Smooth muscle cell (in vitro differentiated cells): Measurements from ENCODE around the gene FCER1G. TPM values are rescaled to one million over a fixed set of nuclear protein-coding genes. Genes with fewer than 3 reads are reported as not detected.

Source experiments
- DNase-seq: peaks from one replicate; lab custom pipeline; 2025; ENCODE audit not compliant: unreplicated experiment; lab: John Stamatoyannopoulos, UW
- H2AFZ ChIP-seq: fragments of 200-600 bp; sonication (generic); 2 replicates; pipeline ENCODE4 v1.6.0; 2016; ENCODE audit warnings: antibody characterized with exemption, low read depth, mild to moderate bottlenecking
- H3F3A ChIP-seq: fragments of 200-600 bp; sonication (generic); 2 replicates; pipeline ENCODE4 v1.6.0; 2017; ENCODE audit warnings: antibody characterized with exemption, low read depth
- H3K27ac ChIP-seq: fragments of 200-600 bp; sonication (generic); 2 replicates; pipeline ENCODE4 v1.5.1; 2016; ENCODE audit warnings: low read depth, mild to moderate bottlenecking
- H3K27me3 ChIP-seq: fragments of 200-600 bp; sonication (generic); 2 replicates; pipeline ENCODE4 v1.6.1; 2016; ENCODE audit warnings: low read depth, mild to moderate bottlenecking
- H3K36me3 ChIP-seq: fragments of 200-600 bp; sonication (generic); 2 replicates; pipeline ENCODE4 v1.5.1; 2016; ENCODE audit warnings: low read depth
- H3K4me1 ChIP-seq: fragments of 200-600 bp; sonication (generic); 2 replicates; pipeline ENCODE4 v1.5.1; 2016; ENCODE audit warnings: low read depth
- H3K4me2 ChIP-seq: fragments of 200-600 bp; sonication (generic); 2 replicates; pipeline ENCODE4 v1.6.0; 2016; ENCODE audit warnings: mild to moderate bottlenecking
- H3K4me3 ChIP-seq: fragments of 200-600 bp; sonication (generic); 2 replicates; pipeline ENCODE4 v1.5.1; 2016; ENCODE audit warnings: mild to moderate bottlenecking
- H3K79me2 ChIP-seq: fragments of 200-600 bp; sonication (generic); 2 replicates; pipeline ENCODE4 v1.6.0; 2016; ENCODE audit warnings: low read depth, mild to moderate bottlenecking
- H3K9ac ChIP-seq: fragments of 200-600 bp; sonication (generic); 2 replicates; pipeline ENCODE4 v1.6.0; 2016; ENCODE audit warnings: low read depth
- H3K9me3 ChIP-seq: fragments of 200-600 bp; sonication (generic); replicated peaks from 2 replicates; pipeline ENCODE4 v1.5.1; 2016; ENCODE audit warnings: low read depth
- H4K20me1 ChIP-seq: fragments of 200-600 bp; sonication (generic); 2 replicates; pipeline ENCODE4 v1.6.0; 2016; ENCODE audit warnings: low read depth
- CTCF ChIP-seq: fragments of 200-600 bp; sonication (generic); IDR thresholded peaks from 2 replicates; pipeline ENCODE4 v1.5.1; 2017; ENCODE audit warnings: borderline replicate concordance, mild to moderate bottlenecking, antibody characterized with exemption; ENCODE audit not compliant: insufficient read depth, poor library complexity, severe bottlenecking
- WGBS: methylation state at CpG from one replicate; pipeline ENCODE4 v1.1.7; 2016; ENCODE audit warnings: low lambda C conversion rate; 5-methylcytosine and 5-hydroxymethylcytosine counted together
- polyA plus RNA-seq: library from polyadenylated mRNA; unstranded; fragments of >200 nt; fragmentation: Nextera tagmentation; extraction: Ambion mirVana; gene quantifications from 2 replicates; pipeline ENCODE4 v1.2.1, GENCODE V29; 2016
- total RNA-seq: library from RNA; depleted of rRNA; stranded (reverse); fragments of >200 nt; gene quantifications from 2 replicates; pipeline ENCODE4 v1.2.3, GENCODE V29; 2014

FCER1G gene
- total and polyA plus RNA-seq, 2 experiments from 2014 or later: 0.78 TPM; not detected in 1

GRCh38 chr1:161192476-161193465 lies 22.3 kb upstream of the FCER1G start:
- Histone ChIP-seq H3K36me3 (no peaks in the 10 kb centered on the region), H3K9me3 (no peaks in the 10 kb centered on the region), H3K4me3 (no peak overlapping the region), H3K79me2 (peaks cover 6% of the 10 kb centered on the region), H3K27me3 (no peaks in the 10 kb centered on the region), H3K4me1 (peaks cover 18% of the 10 kb centered on the region), H2AFZ (no peak overlapping the region), H3K9ac (no peak overlapping the region), H3K27ac (no peak overlapping the region), H4K20me1 (no peaks in the 10 kb centered on the region), H3F3A (peaks cover 7% of the 10 kb centered on the region), H3K4me2 (no peak overlapping the region)
- 63% methylated on average over 13 of the region's 15 CpGs for WGBS
- DNase-seq: no peak
- TF ChIP-seq CTCF: peak; percentile 78

- no peak overlapping the region for H3K27ac ChIP-seq
- no peaks in the 10 kb centered on the region for H4K20me1 ChIP-seq
- H3K4me2 ChIP-seq: no peak overlapping the region
- no peaks in the 10 kb centered on the region for H3K27me3 ChIP-seq
- TF ChIP-seq CTCF: no peak
- H3K4me1 ChIP-seq: peaks cover 23% of the 10 kb centered on the region
- peaks cover 7% of the 10 kb centered on the region for H3F3A ChIP-seq
- peaks cover 6% of the 10 kb centered on the region for H3K79me2 ChIP-seq
- H3K9me3 ChIP-seq: no peaks in the 10 kb centered on the region
- H3K4me3 ChIP-seq: no peak overlapping the region
- no peaks in the 10 kb centered on the region for H3K36me3 ChIP-seq
- no peak overlapping the region for H3K9ac ChIP-seq
- no peak overlapping the region for H2AFZ ChIP-seq
- 97% methylated on average over 21 of the region's 21 CpGs for WGBS
- DNase-seq: no peak
Measured at GRCh38 chr1:161193561-161194235, 21.4 kb upstream of the FCER1G start.

GRCh38 chr1:161195171-161195570 lies 19.9 kb upstream of the FCER1G start:
- TF ChIP-seq CTCF: no peak
- Histone ChIP-seq H3K4me2 (no peak overlapping the region), H3K4me3 (no peak overlapping the region), H3K4me1 (peaks cover 33% of the 10 kb centered on the region), H2AFZ (no peak overlapping the region), H4K20me1 (no peaks in the 10 kb centered on the region), H3F3A (peaks cover 7% of the 10 kb centered on the region), H3K27ac (no peak overlapping the region), H3K9me3 (no peaks in the 10 kb centered on the region), H3K27me3 (no peaks in the 10 kb centered on the region), H3K79me2 (peaks cover 6% of the 10 kb centered on the region), H3K9ac (no peak overlapping the region), H3K36me3 (no peaks in the 10 kb centered on the region)
- 91% methylated on average over 4 of the region's 4 CpGs for WGBS
- no peak for DNase-seq
